Dedifferentiated amniotic fluid mesenchymal stem cell (primary cell): ENCODE results near the gene LRRC47.
"Not testable (repeated sequence)": the region's sequence is repeated elsewhere in the genome, so short reads cannot be mapped to it uniquely, and the experiment has no call there.

Experiments
- DNase-seq: peaks from one replicate; pipeline ENCODE4 v3.0.0-alpha.2; 2016; ENCODE audit errors: extremely low spot score

The LRRC47 gene

GRCh38 chr1:3814771-3815561, 18.7 kb upstream of the LRRC47 start:
- DNase-seq: no peak

GRCh38 chr1:3814065-3814464, 17.8 kb upstream of the LRRC47 start:
- no peak for DNase-seq

- no peak for DNase-seq
These were observed 15.3 kb upstream of the LRRC47 start for GRCh38 chr1:3811595-3811911.

- DNase-seq: not testable (repeated sequence)
These were observed 14.0 kb upstream of the LRRC47 start for GRCh38 chr1:3810149-3810761.

- no peak for DNase-seq
These were observed 13.4 kb upstream of the LRRC47 start for GRCh38 chr1:3809680-3810079.

GRCh38 chr1:3807769-3808168, 11.5 kb upstream of the LRRC47 start:
- DNase-seq: no peak

- DNase-seq: no peak
These were observed 8.7 kb upstream of the LRRC47 start for GRCh38 chr1:3805038-3805437.

GRCh38 chr1:3804627-3804944, 8.3 kb upstream of the LRRC47 start:
- DNase-seq: not testable (repeated sequence)

GRCh38 chr1:3803905-3804626, 7.8 kb upstream of the LRRC47 start:
- DNase-seq: no peak

GRCh38 chr1:3800795-3801194, 4.5 kb upstream of the LRRC47 start:
- not testable (repeated sequence) for DNase-seq

GRCh38 chr1:3799976-3800685, 3.8 kb upstream of the LRRC47 start:
- DNase-seq: no peak

- no peak for DNase-seq
These were observed 664 bp downstream of the LRRC47 start for GRCh38 chr1:3795453-3796214.

GRCh38 chr1:3790952-3791351, 5.3 kb downstream of the LRRC47 start:
- DNase-seq: no peak

- DNase-seq: no peak
These were observed 5.8 kb downstream of the LRRC47 start for GRCh38 chr1:3790500-3790923.

GRCh38 chr1:3789421-3790300, 6.6 kb downstream of the LRRC47 start:
- DNase-seq: no peak

GRCh38 chr1:3788756-3789420, 7.4 kb downstream of the LRRC47 start:
- no peak for DNase-seq

- DNase-seq: no peak
These were observed 8.3 kb downstream of the LRRC47 start for GRCh38 chr1:3787745-3788605.

GRCh38 chr1:3787349-3787715, 9.0 kb downstream of the LRRC47 start:
- DNase-seq: no peak
